MG63 (cell line): Measurements from ENCODE around the gene CCDC194. TPM values are rescaled to one million over a fixed set of nuclear protein-coding genes. Genes with fewer than 3 reads are reported as not detected.

ENCODE experiments used
- DNase-seq: peaks from one replicate; pipeline ENCODE4 v3.0.0-alpha.2; 2020
- H3K27me3 ChIP-seq: fragments of 250-450 bp; sonication (Bioruptor Pico); 2 replicates; pipeline ENCODE4 v1.5.1; 2020; ENCODE audit warnings: mild to moderate bottlenecking, moderate library complexity
- H3K36me3 ChIP-seq: fragments of 250-450 bp; sonication (Bioruptor Pico); 2 replicates; pipeline ENCODE4 v1.5.1; 2020; ENCODE audit warnings: mild to moderate bottlenecking, moderate library complexity
- H3K4me3 ChIP-seq: fragments of 250-450 bp; sonication (Bioruptor Pico); 2 replicates; pipeline ENCODE4 v1.5.1; 2020; ENCODE audit warnings: mild to moderate bottlenecking, moderate library complexity
- H3K9me3 ChIP-seq: fragments of 250-450 bp; sonication (Bioruptor Pico); 2 replicates; pipeline ENCODE4 v1.5.1; 2020; ENCODE audit warnings: mild to moderate bottlenecking, moderate library complexity
- total RNA-seq: library from RNA; depleted of rRNA; stranded (reverse); fragments of >200 nt; shearing (Covaris generic); gene quantifications from 2 replicates; pipeline ENCODE4 v1.2.3, GENCODE V29; 2014; ENCODE audit warnings: low replicate concordance

The CCDC194 gene
- total RNA-seq, 1 experiment from 2014 or later = not detected

GRCh38 chr19:17414097-17414496 lies 20.1 kb upstream of the CCDC194 start:
- peaks cover 20% of the 10 kb centered on the region for H3K36me3 ChIP-seq
- H3K9me3 ChIP-seq = no peaks in the 10 kb centered on the region
- no peak for DNase-seq
- no peak overlapping the region for H3K4me3 ChIP-seq
- H3K27me3 ChIP-seq = no peaks in the 10 kb centered on the region

DNA sequence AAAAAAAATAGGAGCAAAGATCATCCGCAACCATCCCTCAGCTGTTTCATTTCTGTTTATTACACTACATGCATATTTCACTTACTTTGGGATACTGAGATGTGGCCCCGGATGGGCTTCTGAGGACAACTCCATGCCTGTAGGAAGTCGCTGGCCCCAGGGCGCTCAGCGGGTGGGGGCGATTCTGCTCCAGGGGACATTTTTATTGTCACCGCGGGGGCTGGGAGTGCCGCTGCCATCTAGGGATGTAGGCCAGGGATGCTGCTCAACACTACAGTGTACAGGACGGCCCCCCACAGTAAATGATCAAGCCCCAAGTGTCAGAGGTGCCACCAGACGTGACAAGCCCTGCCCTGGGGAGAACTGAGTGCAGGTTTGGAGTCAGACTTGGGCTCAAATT lies 17.8 kb upstream of the CCDC194 start:
- Histone ChIP-seq H3K9me3 (no peaks in the 10 kb centered on the region), H3K4me3 (no peak overlapping the region), H3K36me3 (peaks cover 20% of the 10 kb centered on the region), H3K27me3 (no peaks in the 10 kb centered on the region)
- no peak for DNase-seq

GRCh38 chr19:17409990-17410389 lies 16.0 kb upstream of the CCDC194 start:
- DNase-seq = no peak
- no peak overlapping the region for H3K4me3 ChIP-seq
- no peaks in the 10 kb centered on the region for H3K9me3 ChIP-seq
- H3K36me3 ChIP-seq = peaks cover 20% of the 10 kb centered on the region
- H3K27me3 ChIP-seq = no peaks in the 10 kb centered on the region

GRCh38 chr19:17406887-17407196 lies 12.8 kb upstream of the CCDC194 start:
- no peaks in the 10 kb centered on the region for H3K27me3 ChIP-seq
- DNase-seq = no peak
- peak overlapping the region; percentile 66 for H3K4me3 ChIP-seq
- H3K36me3 ChIP-seq = peaks cover 28% of the 10 kb centered on the region
- no peaks in the 10 kb centered on the region for H3K9me3 ChIP-seq

GRCh38 chr19:17406046-17406886 lies 12.3 kb upstream of the CCDC194 start:
- DNase-seq = peak; percentile 38
- Histone ChIP-seq H3K27me3 (no peaks in the 10 kb centered on the region), H3K36me3 (peaks cover 30% of the 10 kb centered on the region), H3K4me3 (peak overlapping the region; percentile 66), H3K9me3 (no peaks in the 10 kb centered on the region)

DNA sequence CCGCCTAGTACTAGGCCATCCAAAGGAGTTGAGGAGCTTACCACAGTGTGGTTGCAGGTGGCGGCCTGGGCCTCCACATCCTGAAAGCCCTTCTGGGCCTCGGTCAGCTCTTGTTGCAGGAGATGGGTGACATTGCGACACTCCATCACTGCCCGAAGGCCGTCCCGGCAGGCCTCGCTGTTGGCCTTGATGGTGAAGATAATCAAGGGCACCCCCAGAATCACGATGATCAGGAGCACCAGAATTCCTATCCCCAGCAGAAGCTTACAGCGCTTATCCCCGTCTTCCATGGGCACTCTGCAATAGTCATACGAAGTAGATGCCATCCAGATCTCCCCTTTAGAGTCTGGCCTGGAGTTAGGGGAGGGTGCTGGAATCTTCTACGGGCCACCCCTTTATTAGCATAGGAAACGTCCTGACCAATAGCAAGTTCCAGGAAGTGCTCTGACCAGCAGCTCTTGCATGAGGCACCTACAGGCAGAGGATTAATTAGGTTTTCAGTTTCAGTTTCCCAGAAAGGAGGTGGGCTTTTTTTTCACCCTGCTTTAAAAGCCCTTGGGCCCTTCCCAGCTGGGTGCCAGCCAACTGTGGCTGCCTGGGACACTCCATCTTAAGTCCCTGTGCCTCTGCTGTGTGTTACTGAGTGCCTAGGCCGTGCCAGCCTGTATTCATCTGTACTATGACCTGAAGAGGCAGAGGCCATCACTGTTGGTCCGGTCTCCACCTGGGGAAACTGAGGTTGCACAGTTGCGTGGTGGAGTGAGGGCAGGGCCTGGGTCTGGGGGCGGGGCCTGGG lies 11.5 kb upstream of the CCDC194 start, which contains the start of gene BST2:
Gene BST2, minus strand, starts transcription at position 381 of the 796 bp plus-strand sequence. Its CDS starts 55 bp downstream, at position 326.
- Histone ChIP-seq H3K4me3 (peak within 1 kb of the TSS; percentile 66), H3K36me3 (peaks cover 36% of the 10 kb centered on the region), H3K9me3 (no peaks in the 10 kb centered on the region), H3K27me3 (no peaks in the 10 kb centered on the region)
- peak; percentile 85 for DNase-seq

DNA sequence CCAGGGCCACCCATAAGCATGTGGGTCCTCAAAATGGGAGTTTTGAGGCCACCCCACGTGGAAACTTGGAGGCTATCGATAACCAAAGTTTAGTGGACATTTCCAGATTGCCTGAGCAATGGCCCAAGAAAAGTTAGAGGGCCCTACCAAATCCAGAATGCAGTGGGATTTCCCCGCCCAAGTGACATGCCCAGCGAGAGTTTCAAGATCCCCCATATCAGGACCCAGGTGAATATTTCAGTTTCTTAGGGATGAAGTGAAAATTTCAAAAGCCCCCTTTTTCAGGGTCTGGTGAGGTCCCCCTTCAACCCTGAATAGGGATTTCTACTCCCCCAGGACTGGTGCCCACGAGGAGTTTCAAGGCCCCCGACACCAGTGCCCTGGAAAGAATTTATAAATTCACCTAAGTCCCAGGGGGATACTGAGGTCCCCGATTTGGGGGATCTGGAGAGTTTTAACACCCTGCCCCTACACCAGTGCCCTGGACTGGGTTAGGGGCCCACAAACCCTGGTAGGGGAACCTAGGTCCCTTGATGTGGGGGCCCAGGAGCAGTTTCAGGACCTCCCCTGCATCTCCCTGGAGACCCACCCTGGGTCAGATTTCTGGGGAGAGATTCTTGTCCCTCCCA lies 10.7 kb upstream of the CCDC194 start:
- Histone ChIP-seq H3K9me3 (no peaks in the 10 kb centered on the region), H3K27me3 (no peaks in the 10 kb centered on the region), H3K36me3 (peaks cover 44% of the 10 kb centered on the region), H3K4me3 (peak overlapping the region; percentile 66)
- no peak for DNase-seq

GRCh38 chr19:17404015-17404414 lies 10.0 kb upstream of the CCDC194 start:
- Histone ChIP-seq H3K9me3 (no peaks in the 10 kb centered on the region), H3K27me3 (no peaks in the 10 kb centered on the region), H3K4me3 (peak overlapping the region; percentile 66), H3K36me3 (peaks cover 48% of the 10 kb centered on the region)
- DNase-seq = no peak

- Histone ChIP-seq H3K36me3 (peaks cover 50% of the 10 kb centered on the region), H3K9me3 (no peaks in the 10 kb centered on the region), H3K4me3 (no peak overlapping the region; the same call in 1 of the 2 replicates), H3K27me3 (no peaks in the 10 kb centered on the region)
- DNase-seq = no peak
These were observed 9.2 kb upstream of the CCDC194 start for GRCh38 chr19:17402982-17403855.

- Histone ChIP-seq H3K36me3 (peaks cover 62% of the 10 kb centered on the region), H3K4me3 (no peak overlapping the region), H3K27me3 (no peaks in the 10 kb centered on the region), H3K9me3 (no peaks in the 10 kb centered on the region)
- no peak for DNase-seq
These were observed 7.6 kb upstream of the CCDC194 start for GRCh38 chr19:17401628-17402027.

DNA sequence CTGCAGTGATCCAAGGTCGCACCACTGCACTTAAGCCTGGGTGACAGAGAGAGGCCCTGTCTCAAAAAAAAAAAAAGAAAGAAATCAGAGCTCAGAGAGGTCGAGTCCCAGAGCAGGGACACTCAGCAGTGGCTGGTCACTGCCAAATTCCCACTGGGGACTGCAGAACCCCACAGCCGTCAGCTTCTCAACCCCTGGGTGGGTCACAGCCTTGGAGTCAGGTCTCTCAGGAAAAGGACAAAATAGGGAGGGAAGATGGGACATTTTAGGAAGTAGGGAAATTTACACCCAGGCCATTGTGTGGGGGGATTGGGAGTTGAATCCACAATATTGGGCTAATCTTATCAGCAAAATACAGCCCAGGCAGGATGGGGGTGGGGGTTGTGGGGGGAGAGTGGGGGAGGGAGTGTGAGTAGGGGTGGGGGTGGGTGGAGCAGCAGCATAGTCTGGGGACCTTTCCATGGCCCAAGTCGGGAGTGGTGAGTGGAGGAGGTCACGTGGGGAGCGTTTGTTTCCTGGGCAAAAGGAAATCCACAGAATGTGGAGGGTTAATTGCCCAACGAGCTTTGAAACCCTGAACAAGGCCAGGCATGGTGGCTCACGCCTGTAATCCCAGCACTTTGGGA lies 5.0 kb upstream of the CCDC194 start:
- no peak for DNase-seq
- H3K9me3 ChIP-seq = no peaks in the 10 kb centered on the region
- H3K4me3 ChIP-seq = no peak overlapping the region
- no peaks in the 10 kb centered on the region for H3K27me3 ChIP-seq
- H3K36me3 ChIP-seq = peaks cover 57% of the 10 kb centered on the region

DNA sequence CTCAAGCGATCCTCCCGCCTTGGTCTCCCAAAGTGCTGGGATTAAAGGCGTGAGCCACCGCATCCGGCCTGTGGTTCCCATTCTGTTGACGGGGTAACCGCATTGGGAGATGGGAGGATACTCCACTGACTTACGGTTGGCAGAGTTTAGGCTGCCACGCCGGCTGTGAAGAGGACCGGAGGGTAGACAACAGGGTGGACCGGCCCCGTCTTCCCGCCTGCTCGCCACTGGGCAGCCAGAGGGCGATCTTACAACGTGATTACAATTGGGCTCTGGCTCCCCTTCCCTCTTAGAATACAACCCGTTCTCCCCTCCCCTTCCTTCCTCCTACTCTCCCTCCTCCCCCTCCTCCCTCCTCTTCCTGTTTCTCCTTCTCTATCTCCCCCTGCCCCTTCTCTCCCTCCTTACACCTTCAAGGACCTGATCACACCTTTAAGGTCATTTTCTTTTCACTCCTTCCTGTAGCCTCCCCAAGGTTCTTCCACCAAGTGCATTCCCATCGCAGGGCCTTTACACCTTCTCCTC lies 957 bp upstream of the CCDC194 start:
- Histone ChIP-seq H3K27me3 (peaks cover 3% of the 10 kb centered on the region), H3K36me3 (peaks cover 25% of the 10 kb centered on the region), H3K9me3 (peaks cover 2% of the 10 kb centered on the region; the same call in 1 of the 2 replicates), H3K4me3 (no peak overlapping the region)
- peak; percentile 76 for DNase-seq

DNA sequence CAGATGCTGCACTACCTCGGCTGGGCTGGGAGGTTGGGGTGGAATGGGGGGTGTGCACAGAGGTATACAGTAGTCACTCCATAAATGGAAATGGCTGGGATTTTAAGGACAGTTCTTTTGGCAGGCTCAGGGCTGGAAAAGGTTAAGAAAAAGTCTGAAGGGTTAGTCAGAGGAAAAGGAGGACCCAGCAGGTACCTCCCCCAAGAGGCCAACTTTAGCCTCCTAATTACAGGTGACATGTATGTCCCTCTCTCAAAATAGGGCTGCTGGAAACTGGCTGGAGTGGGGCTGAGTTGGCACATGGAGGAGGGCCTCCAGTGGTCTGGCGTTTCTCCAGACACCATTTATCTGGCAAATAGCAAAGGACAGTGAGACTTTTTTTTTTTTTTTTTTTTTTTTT lies 994 bp downstream of the CCDC194 start:
- Histone ChIP-seq H3K36me3 (peaks cover 14% of the 10 kb centered on the region), H3K27me3 (peaks cover 17% of the 10 kb centered on the region), H3K9me3 (peaks cover 15% of the 10 kb centered on the region), H3K4me3 (no peak overlapping the region)
- peak; percentile 26 for DNase-seq

DNA sequence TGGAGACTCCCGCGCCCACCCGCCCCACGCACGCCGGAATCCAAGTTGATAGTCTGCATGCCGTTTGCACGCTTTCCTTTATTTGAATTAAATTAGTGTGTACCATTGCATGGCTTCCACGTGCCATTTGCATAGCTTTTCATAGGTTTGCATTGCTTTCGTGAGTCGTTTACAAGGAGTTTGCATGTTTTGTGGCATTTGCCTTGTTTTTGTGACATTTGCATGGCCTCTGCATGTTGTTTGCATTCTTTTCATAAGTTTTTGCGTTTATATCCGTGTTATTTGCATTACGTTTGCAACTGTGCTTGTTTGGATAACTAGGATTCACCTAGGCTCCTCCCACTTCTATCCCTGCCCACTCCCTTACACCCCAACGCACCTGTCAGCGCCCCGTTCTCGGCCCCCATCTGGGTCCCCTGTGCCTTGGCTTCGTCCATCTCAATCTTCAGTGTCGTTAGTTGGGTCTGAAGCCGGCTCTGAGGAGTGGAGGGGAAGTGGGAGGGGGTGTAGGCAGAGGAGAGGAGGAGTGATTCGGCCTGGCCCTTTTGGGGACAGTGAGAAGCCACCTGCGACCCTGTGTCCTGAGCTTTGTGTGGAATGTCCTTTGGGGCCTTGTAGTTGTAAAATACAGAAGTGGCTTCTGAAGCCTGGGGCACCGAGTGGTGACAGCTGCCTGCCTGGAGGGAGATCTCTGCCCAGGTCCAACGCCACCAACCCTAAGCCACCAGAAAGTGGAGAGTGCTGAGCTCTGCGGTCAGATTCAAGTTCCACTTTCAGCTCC lies 2.4 kb downstream of the CCDC194 start:
- Histone ChIP-seq H3K36me3 (peaks cover 4% of the 10 kb centered on the region; the same call in 1 of the 2 replicates), H3K27me3 (peaks cover 20% of the 10 kb centered on the region), H3K9me3 (peaks cover 15% of the 10 kb centered on the region), H3K4me3 (peak overlapping the region; percentile 30)
- no peak for DNase-seq
